Fibroblast of skin of right biceps (primary cell): ENCODE data around the gene ADGRE1.
"Not testable (repeated sequence)": the region's sequence is repeated elsewhere in the genome, so short reads cannot be mapped to it uniquely, and the experiment has no call there.

Source experiments
- DNase-seq: peaks from one replicate; pipeline ENCODE4 v3.0.0-alpha.2; 2013

Gene ADGRE1, protein sequence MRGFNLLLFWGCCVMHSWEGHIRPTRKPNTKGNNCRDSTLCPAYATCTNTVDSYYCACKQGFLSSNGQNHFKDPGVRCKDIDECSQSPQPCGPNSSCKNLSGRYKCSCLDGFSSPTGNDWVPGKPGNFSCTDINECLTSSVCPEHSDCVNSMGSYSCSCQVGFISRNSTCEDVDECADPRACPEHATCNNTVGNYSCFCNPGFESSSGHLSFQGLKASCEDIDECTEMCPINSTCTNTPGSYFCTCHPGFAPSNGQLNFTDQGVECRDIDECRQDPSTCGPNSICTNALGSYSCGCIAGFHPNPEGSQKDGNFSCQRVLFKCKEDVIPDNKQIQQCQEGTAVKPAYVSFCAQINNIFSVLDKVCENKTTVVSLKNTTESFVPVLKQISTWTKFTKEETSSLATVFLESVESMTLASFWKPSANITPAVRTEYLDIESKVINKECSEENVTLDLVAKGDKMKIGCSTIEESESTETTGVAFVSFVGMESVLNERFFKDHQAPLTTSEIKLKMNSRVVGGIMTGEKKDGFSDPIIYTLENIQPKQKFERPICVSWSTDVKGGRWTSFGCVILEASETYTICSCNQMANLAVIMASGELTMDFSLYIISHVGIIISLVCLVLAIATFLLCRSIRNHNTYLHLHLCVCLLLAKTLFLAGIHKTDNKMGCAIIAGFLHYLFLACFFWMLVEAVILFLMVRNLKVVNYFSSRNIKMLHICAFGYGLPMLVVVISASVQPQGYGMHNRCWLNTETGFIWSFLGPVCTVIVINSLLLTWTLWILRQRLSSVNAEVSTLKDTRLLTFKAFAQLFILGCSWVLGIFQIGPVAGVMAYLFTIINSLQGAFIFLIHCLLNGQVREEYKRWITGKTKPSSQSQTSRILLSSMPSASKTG

DNA sequence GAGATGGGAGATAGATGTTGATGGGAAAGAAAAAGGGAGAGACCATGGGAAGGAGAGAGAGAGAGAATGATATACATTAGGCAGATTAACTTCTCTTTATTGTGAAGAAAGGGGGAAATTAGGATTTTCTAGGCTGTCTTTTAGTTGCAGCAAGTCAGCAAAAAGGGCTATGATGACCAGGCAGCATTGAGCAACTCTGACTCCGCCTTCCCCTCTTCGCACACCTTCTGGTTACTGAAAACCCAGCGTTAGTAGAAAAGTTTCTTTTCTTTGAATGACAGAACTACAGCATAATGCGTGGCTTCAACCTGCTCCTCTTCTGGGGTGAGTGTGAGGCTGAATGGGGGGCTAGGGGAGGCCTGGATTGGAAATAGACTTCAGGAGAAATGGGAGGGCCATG lies at the start of gene ADGRE1:
Gene ADGRE1, plus strand, starts transcription at position 264 of the 400 bp plus-strand sequence. Its CDS starts 30 bp downstream, at position 294.
- no peak for DNase-seq

DNA sequence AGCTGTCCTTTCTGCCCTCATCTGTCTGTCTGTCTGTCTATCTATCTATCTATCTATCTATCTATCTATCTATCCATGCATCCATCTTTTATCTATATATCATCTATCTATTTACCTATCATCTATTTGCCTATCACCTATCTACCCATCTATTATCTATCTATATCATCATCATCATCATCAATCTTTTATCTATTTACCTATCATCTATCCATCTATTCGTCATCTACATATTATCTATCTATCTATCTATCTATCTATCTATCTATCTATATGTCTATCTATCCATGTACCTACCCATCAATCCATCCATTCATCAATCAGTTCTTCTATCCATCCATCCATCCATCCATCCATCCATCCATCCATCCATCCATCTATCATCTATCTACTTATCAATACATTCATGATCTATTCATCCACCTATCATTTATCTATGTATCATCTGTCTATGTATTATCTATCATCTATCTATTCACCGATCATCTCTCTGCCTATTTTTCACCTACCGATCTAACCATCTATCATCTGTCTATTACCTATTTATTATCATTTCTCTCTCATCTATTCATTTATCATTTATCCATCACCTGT lies 49.2 kb upstream of the ADGRE1 start:
- DNase-seq: no peak

DNA sequence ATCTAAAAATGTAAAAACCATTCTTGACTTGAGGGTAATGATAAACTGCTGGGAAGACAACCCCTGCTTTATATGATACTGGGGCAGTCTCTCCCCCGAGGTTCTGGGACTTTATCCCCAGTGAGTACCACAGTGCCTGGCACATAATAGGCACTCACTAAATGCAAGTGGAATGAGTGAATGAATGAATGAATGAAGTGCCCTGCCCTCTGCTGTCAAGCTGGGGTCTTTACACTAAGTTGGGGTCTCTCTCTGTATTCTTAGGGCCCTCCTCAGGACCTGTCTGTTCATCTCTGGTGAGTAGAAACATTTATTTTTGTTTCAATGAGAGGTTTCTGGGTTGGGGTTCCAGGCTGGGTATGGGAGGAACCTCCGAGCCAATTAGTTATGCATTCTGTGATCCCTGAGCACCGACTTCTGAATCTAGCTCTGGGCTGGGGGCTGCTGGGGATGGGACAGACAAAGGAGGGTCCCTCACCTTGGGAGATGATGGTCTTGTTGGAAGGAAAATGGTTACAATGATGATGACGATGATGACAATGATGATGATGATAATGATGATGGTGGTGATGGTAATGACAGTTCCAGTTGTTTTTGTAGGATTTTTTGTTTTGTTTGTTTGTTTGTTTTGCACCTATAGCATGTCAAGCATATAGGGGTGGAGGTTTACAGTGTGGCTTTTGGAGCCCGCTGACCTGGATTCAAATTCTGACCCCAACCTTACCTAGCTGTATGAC lies 44.3 kb upstream of the ADGRE1 start:
- DNase-seq: no peak

DNA sequence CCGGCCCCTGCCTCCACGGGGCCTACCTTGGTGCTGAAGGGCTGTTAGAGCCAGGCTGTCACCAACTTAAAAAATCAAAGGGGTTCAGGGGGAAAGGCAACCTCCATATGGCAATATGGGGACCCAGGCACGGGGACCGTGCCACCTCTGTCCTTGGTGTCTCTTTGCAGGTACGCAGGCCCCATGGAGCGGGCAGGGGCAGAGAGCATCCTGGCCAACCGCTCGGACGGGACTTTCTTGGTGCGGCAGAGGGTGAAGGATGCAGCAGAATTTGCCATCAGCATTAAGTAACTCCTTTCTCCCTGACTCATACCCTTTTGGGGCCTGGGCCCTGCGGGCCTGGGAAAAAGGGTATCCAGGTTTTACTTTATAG lies 39.6 kb upstream of the ADGRE1 start:
- no peak for DNase-seq

DNA sequence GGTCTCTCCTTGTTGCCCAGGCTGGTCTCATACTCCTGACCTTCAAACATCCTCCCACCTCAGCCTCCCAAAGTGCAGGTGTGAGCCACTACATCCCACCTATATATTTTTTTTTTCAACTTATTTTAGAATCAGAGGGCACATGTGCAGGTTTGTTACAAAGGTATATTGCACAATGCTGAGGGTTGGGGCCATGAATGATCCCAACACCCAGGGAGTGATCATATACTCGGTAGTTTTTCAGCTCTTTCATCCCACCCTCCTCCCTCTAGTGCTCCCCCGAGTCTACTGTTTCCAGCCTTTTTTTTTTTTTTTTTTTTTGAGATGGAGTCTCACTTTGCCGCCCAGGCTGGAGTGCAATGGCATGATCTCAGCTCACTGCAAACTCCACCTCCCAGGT lies 38.4 kb upstream of the ADGRE1 start:
- no peak for DNase-seq

DNA sequence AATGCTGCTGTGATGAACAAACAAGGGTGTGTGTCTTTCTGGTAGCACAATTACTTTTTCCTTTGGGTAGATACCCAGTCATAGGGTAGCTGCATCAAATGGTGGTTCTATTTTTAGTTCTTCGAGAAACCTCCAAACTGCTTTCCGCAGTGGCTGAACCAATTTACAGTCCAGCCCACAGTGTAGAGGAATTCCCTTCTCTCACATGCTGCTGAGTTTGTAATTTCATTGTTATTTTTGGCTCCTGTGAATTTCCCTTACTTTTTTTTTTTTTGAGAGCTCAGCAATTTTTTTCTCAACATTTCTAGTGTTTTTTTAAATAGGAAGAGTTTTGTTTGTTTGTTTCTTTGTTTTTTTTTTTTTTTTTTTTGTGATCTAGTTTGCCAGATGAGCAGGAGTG lies 37.5 kb upstream of the ADGRE1 start:
- DNase-seq: no peak

GRCh38 chr19:6851359-6851758 lies 36.0 kb upstream of the ADGRE1 start:
- no peak for DNase-seq

GRCh38 chr19:6852001-6852400 lies 35.4 kb upstream of the ADGRE1 start:
- no peak for DNase-seq

DNA sequence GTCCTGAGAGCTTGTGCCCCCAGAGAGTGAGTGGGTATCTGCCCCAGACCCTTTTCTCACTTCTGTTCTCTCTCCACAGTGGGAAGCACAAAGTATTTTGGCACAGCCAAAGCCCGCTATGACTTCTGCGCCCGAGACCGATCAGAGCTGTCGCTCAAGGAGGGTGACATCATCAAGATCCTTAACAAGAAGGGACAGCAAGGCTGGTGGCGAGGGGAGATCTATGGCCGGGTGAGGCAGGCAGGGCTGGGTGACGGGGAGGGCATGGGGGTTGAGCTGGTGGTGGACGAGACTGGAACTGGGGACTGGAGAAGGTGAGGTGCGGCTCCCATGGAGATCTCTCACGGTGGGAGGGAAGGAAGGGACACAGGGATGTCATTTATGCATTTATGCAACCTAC lies 33.5 kb upstream of the ADGRE1 start:
- DNase-seq: no peak

- no peak for DNase-seq
Observed at GRCh38 chr19:6854758-6855157, 32.6 kb upstream of the ADGRE1 start.

GRCh38 chr19:6856749-6857372 lies 30.5 kb upstream of the ADGRE1 start:
- no peak for DNase-seq

DNA sequence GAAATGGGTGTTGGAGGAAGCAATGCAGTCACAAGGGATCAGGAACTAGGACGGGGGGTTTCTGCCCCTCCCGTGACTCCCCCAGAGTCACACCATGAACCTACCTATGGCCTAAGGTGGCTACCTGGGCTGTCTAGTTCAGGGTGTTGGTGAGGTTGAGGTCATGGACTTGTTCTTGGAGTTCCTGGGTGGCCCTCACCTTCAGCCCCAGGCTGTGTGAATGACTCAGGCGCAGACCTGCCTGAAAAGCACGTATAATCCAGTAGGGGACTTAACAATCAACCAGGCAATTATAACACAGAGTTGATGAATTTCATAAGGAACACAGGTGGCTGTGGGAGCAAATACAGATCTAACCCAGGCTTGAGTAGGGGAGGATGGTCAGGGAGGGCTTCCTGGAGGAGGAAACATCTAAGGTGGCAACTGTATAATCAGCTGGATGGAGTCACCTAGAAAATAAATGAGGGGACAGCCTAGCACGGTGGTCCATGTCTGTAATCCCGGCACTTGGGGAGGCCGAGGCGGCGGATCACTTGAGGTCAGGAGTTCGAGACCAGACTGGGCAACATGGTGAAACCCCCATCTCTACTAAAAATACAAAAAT lies 25.6 kb upstream of the ADGRE1 start:
- DNase-seq: no peak

DNA sequence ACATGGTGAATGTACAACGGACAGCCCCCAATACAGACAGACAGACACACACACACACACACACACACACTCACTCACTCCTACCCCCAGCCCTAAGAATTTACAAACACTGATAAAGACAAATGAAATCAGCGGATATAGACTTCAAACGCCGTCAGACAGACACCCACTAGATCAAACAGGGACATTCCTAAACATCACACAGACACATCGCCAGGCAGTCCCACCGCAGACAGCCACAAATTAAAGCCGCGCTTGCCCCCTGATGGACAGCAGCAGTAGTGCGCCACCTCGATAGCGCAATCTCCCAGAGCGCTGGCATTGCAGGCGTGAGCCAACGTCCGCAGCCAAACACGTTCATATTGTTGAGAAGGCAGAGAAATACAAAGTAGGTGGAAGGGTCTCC lies 24.7 kb upstream of the ADGRE1 start:
- peak; percentile 81 for DNase-seq

DNA sequence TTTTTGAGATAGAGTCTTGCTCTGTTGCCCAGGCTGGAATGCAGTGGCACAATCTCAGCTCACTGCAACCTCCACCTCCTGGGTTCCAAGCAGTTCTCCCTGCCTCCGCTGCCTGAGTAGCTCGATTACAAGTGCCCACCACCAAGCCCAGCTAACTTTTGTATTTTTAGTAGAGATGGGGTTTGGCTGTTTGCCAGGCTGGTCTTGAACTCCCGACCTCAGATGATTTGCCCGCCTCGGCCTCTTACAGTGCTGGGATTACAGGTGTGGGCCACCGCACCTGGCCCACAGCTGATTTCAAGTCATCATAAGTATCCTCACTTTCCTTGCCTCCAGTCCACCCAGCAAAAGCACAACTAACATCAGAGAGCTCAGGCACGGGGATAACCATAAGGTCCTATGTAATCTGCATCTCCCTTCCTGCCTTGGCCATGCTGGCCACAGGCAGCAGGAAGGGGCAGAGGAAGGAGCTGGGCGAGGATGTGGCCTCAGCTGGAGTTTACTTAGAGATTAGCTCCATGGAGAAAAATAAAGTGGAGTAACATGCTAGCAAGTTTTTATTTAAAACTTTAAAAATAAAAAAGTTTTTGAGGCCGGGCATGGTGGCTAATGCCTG lies 22.9 kb upstream of the ADGRE1 start:
- DNase-seq: no peak

DNA sequence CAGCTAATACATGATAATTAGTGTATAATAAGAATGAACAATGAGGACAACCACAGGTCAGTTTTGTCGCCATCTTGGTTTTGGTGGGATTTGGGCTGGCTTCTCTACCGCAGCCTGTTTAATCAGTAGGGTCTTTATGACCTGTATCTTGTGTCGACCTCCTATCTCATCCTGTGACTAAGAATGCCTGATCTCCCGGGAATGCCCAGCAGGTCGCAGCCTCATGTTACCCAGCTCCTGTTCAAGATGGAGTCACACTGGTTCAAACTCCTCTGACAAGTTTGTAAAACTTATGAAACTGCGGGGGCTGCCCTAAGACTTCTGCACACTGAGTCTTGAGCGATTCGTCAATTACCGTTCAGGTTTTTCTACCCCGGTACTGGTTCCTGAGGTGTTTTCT lies 21.5 kb upstream of the ADGRE1 start:
- DNase-seq: no peak

GRCh38 chr19:6866741-6867151 lies 20.6 kb upstream of the ADGRE1 start:
- DNase-seq: no peak

GRCh38 chr19:6868351-6868750 lies 19.0 kb upstream of the ADGRE1 start:
- DNase-seq: no peak

DNA sequence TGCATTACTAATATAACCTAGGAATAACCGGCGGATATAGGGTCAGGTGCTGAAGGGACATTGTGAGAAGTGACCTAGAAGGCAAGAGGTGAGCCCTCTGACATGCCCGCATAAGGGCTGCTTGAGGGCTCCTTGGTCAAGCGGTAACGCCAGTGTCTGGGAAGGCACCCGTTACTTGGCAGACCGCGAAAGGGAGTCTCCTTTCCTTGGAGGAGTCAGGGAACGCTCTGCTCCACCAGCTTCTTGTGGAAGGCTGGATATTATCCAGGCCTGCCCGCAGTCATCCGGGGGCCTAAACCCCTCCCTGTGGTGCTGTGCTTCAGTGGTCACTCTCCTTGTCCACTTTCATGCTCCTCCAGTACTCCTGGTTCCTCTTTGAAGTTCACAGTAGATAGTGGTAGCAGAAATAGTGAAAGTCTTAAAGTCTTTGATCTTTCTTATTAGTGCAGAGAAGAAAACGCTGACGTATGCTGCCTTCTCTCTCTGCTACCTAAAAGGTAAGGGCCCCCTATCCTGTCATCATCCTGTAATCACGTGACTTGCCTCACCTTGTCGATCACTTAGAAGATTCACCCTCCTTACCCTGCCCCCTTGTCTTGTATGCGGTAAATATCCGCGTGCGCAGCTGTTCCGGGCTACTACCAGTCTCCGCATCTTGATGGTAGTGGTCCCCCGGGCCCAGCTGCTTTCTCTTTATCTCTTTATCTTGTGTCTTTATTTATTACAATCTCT lies 18.1 kb upstream of the ADGRE1 start:
- DNase-seq: not testable (repeated sequence)

DNA sequence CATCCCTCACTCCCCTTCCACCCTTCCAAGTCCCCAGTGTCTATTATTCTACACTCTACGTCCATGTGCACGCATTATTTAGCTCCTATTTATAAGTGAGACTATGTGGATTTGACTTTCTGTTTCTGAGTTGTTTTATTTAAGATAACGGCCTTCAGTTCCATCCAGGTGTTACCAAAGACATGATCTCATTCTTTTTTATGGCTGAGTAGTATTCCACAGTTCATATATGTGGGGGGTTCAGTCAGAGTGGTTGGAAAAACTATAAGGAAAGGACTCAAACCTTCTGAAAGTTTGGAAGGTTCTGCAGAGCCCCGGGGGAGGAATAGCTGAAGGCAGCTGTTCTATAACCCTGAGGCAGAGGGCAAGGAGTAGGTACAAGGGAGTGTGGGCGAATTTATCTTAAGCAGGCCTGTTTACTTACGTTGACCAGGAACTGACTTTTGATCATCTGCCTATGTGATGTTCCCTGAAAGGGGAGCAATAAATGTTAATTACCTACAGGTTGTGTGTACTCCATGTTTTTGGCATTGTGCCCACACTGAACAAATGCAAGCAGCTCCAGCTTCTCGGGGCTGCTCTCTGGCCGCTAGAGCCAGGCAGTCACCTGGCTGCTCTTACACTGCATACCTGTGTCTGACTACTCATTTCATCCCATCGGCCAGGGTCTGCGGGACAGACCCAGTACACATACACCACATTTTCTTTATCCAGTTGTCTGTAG lies 13.5 kb upstream of the ADGRE1 start:
- DNase-seq: no peak

DNA sequence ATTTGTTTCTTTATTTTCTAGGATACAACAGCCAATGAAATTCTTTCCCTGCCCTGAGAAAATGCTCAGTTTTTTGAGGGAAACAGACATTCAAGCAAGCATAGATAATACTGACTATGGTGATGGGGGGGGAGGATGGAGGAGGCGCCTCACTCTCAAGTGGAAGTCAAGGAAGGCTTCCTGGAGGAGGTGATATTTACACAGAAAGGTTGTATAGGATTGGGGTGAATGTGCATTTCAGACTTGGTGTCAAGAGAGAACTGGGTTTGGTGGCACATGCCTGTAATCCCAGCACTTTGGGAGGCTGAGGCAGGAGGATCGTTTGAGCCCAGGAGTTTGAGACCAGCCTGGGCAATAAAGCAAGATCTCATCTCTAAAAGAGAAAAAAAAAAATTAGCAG lies 12.2 kb upstream of the ADGRE1 start:
- no peak for DNase-seq
